ENCODE measurements around the gene SDK2.

DNA sequence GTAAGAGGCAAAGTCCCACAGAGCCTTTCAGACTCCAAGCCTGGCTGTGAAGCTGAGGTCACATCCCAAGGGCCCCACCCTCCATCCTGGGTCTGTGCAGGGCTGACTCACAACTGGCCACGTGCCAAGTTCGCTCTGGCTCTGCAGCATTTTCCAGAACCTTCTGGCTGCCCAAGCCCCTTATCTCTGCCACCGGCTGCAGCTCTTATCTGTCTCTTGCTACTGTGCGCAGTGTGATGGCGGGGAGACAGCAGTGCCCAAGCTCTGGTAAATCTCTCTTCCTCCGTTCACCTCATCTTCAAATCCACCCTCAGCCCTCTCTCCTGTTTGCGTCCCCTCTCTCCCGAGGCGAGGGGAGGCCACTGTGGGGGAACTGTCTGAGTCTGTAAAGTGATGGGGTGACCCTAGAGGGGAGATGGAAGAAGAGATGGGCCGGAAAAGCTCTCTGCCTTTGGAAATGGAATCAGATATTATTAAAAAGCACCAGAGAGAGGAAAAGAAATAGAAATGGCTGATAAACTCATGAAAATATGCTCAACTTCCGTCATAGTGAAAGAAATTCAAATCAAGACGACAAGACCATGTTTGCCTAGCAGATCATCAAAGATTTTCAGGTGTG, 169.8 kb downstream of the SDK2 start:
- TF ChIP-seq CTCF (IDR thresholded peaks at IDR 0.05) (no peak), POLR2A (IDR thresholded peaks at IDR 0.05) (no peak)

Data from right lobe of liver (tissue), 4 donors.